Stromal cell of bone marrow (primary cell): ENCODE results near the gene LRIT2.

Experiments
- DNase-seq: peaks from one replicate; pipeline ENCODE4 v3.0.0-alpha.2; 2012; ENCODE audit warnings: low read depth

The LRIT2 gene, protein sequence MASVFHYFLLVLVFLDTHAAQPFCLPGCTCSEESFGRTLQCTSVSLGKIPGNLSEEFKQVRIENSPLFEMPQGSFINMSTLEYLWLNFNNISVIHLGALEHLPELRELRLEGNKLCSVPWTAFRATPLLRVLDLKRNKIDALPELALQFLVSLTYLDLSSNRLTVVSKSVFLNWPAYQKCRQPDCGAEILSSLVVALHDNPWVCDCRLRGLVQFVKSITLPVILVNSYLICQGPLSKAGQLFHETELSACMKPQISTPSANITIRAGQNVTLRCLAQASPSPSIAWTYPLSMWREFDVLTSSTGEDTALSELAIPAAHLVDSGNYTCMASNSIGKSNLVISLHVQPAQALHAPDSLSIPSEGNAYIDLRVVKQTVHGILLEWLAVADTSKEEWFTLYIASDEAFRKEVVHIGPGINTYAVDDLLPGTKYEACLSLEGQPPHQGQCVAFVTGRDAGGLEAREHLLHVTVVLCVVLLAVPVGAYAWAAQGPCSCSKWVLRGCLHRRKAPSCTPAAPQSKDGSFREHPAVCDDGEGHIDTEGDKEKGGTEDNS

DNA sequence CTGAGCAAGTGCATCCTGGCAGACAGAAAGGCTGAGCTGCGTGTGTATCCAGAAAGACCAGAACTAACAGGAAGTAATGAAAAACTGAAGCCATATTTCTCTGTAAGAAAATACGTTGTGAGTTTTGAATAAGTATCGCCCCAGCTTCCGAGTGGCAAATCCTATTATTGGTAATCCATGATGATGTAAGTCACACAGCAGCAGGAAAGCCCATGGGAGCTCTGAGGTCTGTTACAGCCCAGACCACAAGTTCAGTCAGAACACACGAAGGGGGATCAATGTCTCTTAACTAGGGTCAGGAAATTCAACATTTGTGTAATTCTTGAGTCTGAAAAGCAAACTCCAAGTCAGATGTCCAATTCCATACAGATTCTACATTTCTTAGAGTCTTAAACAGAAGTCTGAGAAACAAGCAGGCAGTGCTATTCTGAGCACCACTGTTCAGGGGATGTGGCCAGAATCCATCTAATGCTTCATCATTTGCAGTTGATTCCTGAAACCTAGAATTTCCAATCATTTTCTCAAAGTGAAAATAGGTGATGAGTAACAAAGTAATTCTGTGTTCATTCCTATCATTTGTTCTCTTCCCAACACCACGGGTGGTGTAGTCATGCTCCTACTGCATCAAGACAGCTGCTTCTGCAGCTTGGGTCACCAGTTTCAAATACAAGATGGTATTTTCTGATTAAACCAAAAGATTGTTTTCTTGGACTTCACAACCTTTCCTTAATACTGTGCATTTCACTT, at the start of gene LRIT2:
LRIT2 (minus strand) TSS at position 118 of the 747 bp plus-strand sequence; CDS start at position 94, 24 bp downstream.
- DNase-seq: no peak

DNA sequence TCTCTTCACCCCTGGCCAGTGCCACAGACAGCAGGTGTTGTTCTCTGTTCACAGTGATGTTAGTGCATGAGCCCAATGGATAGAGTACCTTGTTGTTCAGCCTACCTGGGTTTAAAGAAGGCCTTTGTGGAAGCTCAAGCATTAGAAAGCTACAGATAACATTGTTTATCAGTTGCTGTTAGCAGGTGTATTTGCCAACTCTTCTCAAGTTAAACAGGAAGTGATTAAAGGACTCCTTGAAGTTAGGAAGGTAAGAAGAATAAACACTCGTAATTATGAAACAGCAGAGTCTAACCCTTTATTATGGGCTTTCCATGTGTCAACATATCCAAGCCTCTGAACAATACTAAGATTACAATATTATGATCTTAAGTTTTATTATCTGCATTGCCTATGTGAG, 45.4 kb upstream of the LRIT2 start:
- DNase-seq: no peak

DNA sequence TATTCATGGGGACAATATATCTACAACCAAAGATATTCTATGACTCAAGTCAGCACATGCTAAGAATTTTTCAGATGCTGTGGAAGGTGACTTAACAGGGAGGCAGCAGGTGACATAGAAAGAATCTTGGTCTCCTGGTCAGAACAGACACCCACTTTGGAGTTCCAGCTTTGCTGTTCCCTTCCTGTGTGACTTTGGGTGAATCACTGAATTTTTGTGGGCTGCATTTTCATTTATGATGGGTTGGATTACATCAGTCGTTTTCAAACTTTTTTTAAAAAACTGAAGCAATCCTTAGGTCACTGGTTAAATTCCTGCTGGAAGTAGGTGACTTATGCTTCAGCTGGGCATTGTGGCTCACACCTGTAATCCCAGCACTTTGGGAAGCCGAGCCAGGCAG, 44.4 kb upstream of the LRIT2 start:
- peak; percentile 57 for DNase-seq

DNA sequence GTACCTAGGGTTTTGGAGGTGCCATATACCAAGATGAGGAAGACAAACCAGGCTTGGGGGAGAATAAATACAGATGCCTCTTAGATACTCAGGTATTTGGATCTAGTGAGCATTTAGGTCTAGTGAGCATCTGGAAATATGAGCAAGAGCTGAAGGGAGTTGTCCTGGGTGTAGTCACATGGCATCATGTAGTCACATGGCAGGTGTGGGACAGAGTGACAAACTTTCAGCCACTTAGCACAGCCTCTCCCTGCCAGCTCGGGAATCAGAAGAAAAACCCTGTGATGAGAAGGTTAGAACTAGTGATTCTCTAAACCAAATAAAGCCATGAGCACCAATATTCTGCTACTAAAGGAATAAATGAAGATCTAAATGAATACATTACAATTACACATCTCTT, 43.8 kb upstream of the LRIT2 start:
- no peak for DNase-seq

DNA sequence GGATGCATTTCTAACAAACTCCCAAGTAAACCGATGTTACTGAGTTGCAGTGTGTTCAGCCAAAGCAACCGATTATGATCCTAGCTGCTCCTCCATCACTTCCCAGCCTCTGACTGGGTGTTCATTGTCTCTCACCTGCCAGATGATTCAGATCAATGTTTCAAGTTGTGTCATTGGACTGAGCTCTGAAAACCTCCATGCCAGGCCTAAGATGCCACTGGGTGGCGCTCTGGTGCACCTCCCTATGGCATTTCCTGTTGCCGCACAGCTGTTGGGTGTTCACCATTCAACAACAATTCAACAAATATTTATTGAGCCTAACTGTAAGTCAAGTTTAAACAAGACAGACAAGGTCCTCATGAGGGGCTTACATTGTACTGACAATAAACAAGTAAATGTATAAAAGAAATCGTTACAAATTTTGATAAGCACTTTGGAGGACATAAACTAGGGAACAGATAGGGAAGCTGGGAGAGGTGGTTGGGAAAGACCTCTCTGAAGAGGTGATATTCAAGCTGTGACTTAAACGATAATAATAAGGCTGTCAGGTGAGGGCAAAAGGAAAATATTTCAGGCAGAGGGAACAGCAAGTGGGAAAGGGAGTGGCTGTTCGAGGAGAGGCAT, 42.3 kb upstream of the LRIT2 start:
- peak; percentile 29 for DNase-seq

DNA sequence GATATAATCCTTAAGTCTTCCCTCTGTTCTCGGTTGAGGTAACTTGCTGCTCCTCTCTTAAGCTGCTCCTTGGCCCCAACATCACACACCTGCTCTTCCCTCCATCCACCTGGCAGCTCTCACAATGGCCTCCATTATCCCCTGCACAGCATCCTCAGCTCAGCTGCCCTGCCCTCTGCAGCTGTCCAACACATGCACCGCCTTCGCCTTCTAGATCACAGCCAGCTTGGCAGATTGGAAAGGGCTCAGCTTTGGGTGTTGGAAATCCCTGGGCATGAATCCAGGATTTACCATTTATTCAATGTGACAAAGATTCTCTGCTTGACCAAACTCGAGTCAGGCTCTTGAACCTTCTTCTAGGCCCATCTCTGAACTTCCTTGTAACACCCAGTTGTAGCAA, 40.1 kb upstream of the LRIT2 start:
- no peak for DNase-seq

DNA sequence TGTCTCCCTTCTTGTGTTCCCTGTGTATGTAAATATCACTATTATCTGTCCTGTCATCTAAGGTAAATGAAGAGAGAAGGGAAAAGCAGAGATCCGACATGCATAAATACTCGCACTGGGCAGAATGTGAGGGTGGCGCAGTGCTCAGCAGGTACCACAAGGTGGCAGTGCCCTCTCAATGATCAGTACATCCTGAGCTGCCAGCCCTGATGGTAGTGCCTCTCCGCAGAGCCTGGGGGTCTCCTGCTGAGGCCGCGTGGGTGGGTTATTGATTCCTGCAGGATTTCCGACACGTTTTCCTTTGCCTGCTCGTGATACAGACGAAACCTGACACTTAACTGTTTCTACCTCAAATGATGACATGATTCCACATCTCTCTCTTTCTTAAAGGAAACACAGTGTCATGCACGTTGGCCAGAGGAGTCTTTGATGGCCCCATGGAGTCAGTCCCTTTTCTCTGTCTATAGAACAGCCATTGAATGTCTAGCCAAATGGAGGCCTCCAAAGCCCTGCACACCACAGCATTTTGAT, 39.3 kb upstream of the LRIT2 start:
- peak; percentile 15 for DNase-seq

DNA sequence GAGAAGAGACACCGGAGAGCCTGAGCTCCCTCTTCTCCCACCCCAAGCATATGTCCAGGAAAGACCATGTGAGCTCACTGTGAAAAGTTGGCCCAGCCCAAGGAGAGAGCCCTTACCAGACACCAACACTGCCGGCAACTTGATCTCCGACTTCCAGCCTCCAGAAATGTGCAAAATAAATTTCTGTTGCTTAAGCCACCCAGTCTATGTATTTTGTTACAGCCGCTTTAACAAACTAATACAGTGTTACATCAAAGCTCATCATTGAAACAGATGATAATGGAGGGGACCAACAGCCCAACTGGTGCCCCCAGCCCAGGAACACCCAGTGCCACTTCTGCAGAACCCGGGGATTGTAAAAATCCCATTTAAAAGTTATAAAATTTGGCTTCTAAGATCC, 38.4 kb upstream of the LRIT2 start:
- DNase-seq: no peak

DNA sequence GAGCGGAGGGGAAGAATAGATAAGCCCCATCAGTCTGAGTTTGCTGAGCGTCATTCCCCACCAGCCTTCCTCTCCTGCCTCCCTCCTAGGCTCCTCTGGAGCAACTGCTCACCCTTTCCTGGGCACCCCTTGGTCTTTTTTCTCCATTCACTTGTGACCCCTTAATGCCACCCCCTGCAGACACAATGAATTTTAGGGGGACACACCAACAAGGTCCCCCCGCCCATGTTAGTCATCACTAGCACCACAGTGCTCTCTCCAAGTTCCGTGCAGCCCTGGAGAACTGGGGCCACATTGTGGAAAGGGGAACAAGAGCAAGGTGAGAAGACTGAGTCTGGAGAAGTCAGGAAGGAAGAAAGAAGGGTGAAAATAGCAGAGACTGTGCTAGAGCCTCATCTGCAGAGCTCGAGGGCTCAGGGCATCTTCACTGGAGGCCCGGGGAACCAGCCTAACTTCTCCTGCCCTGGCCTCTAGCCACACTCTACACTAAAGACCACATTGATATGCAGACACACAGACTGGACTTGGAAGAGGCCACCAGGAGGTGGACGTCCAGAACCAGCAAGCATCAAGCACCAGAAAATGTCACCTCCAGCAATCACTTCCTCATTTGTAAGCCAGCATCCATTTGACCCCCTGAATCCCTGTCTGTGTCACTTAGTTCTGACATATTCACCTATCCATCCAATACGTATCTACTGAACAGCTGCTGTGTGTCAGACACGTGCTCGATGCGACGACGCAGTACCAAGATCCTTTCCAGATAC, 37.0 kb upstream of the LRIT2 start:
- no peak for DNase-seq

DNA sequence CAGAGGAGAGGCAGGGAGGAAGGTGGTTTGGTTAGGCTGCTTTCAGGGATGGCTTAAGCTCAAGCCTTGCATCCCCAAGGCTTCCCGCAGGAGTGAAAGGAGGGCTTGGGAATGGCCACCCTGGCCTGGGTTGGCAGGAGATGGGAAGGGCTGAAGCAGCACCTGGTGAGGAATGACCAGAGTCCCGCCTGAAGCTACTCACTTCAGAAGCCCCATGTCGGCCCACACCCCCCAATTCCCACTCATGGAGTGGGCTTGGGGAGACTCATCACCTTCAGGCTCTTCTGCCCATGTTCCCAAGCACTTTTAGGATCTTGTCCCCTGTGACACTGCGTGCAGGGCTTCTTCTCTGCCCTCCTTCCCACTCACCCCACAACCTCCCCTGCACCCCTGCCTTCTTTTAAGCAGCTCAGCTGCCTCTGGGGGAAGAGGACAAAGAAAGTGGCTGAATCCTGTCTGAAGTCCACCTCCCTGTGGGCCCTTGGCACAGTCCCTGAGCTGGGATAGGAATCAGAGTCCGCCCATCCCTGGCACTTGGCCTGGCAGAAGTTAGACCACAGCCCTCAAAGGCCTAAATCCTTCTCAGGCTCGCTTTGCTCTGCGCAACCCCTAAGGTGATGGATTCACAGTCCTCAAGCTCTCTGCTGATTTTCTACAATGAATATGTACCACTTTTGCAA, 36.0 kb upstream of the LRIT2 start:
- DNase-seq: no peak

DNA sequence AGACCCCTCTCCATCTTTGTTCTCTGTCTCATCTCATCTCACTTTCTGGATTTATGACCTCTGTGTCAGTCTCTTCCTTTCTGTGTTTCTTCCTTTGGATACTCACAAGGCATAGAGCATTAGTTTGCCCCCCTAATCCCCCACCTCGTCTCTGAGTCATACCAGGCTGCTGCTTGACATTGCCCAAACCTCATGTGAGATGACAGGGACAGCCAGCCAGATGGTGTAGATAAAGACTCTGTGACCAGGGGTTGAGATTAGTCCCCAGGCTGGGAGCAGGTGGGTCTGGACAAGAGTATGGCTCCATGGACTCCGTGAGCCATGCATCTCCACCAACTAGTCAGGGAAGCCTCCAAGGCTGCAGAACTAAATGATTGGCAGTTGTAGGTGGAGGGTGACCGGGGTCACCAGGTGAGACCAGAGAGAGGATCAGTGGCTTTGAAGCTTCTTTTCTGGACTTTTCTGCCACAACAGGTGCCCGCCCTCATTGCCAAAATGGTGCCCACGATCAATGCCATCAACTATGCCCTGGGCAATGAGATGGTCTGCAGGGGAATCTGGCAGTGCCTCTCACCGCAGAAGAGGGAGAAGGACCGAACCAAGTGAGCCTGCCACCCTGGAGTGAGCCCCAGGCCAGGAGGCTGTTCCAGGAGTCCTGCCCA, 32.8 kb upstream of the LRIT2 start:
- no peak for DNase-seq

DNA sequence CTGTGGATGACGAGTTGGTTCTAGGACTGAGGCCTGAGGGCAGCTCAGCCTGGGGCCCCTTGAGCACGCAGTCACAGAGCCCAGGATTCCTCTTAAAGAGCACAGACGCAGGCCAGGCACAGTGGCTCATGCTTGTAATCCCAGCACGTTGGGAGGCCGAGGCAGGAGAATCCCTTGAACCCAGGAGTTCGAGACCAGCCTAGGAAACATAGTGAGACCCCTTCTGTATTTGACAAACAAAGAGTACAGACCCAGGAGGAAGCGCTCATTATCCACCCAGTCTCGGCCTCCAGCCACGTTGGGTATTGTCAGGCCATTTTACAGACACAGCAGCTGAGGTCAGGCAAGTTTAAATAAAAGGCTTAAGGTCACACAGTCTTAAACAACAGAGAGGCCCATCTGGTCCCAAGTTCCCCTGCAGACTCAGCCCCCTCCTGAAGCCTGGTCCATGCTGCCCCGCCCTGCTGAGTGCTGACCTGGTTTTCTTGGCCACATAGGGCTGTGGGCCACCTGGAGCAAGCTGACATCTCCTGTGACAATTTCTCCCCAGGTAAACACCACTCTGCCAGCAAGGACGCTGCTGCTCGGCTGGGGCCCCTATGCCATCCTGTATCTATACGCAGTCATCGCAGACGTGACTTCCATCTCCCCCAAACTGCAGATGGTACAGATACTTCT, 32.1 kb upstream of the LRIT2 start:
- no peak for DNase-seq

DNA sequence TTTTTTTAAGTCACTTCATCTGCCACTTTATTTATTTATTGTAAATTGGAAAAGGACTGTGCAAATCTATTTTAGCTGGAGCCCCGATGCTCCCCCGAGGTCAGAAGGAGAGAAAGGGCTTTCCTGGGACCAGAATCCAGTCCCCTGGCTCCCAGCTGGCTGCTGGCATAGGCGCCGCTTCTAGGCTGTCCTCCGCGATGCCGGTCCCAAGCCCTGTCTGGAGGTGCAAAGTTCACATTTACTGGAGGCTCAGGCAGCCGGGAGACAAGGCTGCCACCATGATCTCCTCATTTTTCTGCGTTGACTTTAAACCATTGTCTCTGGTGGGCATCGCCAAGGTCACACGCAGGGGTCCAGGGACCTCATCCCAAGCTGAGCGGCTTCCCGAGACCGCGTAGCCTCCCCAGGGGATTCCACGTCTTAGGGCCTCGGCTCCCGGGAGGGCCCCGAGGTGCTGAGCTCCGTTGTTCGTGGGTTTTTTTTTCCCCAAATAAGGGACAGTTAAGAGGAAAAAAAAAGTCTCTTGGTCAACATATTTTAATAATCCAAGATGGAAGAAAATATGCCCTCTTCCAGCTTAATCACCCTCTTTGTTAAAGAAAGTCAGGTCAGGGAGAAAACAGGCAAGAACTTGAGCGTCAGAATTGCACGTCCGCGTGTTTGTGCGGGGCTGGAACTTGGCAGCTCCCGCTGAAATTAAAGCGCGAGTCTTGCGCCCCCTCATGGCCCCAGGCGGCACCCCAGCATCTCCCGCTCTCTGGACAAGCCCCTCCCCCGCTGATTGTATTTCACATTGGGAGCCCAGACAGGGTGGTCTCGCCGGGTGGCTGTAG, 31.4 kb upstream of the LRIT2 start:
- peak; percentile 3 for DNase-seq

DNA sequence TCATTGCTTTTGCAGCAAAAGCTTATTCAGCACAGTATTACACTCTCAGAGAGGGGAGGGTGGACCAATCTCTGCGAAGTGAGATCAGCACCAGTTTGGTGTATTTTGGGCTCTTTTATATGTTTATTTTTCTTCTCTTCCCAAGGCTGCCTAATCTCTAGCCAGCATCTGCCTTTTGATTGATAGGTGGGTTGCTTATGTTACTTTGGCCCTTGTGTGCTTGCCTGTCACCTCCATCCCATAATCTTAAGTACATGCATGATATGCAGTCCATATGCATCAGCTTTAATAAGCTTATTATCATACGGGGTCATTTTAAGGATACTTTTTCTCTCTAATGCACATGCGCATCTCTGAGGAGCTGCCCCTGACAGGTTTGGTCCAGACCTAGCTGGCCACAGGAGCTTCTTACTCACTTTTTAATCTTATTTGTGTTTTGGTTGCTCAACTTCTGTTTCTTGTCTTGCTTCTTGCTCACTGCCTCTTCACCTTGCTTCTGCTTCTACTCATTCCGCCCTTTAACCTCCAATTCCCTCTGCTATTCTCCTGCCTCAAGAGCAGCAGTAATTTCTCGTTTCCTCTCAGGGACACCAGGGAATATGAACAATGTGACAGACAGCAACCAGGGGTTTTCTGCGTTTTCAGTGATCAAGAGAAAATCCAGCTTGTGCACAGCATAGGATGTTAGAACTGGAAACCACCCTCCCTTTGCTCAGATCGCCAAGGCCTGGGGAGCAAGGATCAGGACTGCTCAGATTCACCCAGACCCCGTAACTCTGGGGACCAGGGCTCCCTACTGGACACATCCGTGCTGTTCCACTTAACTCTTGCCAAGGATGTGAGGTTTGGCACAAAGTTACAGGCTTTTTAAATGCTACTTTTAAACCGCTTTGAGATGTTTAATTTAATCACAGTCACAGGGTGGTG, 29.5 kb upstream of the LRIT2 start:
- no peak for DNase-seq

DNA sequence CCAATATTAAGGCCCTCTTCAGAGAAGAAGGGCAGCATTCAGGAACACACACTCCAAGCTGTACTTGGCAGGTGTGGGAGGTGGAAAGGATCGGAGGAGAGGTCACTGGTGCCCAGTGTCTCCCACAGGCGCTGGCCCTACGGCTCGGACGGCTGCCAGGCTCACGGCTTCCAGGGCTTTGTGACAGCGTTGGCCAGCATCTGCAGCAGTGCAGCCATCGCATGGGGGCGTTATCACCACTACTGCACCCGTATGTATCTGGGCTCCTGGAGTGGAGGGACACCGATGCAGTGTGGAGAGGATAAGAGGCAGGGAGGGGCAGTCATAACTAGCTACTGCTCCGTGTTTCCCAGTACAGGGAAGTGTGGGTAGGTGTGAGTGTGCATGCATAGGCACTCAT, 23.4 kb upstream of the LRIT2 start:
- no peak for DNase-seq

DNA sequence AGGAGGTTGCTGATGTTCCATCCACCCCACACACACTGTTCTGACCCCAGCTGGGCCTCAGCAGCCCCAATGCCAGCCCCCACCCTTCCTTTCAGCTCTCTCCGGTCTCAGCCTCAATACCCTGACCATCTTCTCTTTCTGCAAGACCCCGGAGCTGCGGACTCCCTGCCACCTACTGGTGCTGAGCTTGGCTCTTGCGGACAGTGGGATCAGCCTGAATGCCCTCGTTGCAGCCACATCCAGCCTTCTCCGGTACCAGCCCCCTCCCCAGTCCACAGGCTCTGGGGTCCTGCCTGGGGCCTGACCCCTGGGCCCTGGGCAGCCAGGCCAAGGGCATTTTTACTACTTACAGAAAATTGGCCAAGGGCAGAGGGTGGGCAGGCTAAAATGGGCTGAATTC, 22.2 kb upstream of the LRIT2 start:
- DNase-seq: no peak

DNA sequence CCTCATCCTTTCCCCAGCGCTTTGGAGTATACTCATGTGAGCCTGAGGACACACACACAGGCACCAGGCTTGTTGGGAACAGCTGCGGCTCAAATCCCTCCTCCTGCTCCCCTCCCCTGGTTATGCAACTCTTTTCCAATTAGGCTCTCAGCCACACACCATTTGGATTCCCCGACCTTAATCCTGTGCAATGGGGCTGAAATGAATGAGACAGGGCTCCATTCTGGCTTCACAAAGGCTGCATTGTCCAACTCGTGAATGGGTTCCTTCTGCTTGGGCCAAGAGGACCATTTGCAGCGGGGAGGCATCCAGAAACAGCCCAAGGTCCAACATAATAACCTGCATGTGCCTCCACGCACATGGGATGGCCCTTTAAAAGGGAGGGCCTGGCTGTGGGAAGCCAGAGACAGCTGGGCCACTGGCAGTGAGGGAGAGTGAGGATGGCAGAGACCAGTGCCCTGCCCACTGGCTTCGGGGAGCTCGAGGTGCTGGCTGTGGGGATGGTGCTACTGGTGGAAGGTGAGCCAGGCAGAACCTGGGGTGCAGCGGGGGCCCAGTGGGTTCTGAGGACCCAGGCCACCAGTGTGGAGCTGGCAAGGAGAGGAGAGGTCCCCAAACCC, 19.4 kb upstream of the LRIT2 start, which contains the start of gene RGR:
RGR (plus strand) TSS at position 403 of the 620 bp plus-strand sequence; CDS start at position 441, 38 bp downstream.
- no peak for DNase-seq
